Activated naive CD8-positive, alpha-beta T cell treated with anti-CD3 and anti-CD28 coated beads, Interleukin-2, amount 50 U/mL, for 24 hours (primary cell): ENCODE results near the gene TSR3.
A peak's percentile ranks its signal among the peaks of the same experiment; 100 is the strongest.

Experiments used
- ATAC-seq: fragments of 150-1000 bp; cut with Tn5 transposase; one replicate; pipeline ENCODE4 v1.10.0; 2021
- DNase-seq: peaks from one replicate; pipeline ENCODE4 v3.0.0; 2021
- H3K27ac Mint-ChIP-seq: one replicate; pipeline ENCODE4 v1.8.0; 2021; ENCODE audit warnings: mild to moderate bottlenecking, mixed read lengths
- H3K27me3 Mint-ChIP-seq: one replicate; pipeline ENCODE4 v1.8.0; 2021; ENCODE audit warnings: mixed read lengths
- H3K36me3 Mint-ChIP-seq: one replicate; pipeline ENCODE4 v1.8.0; 2021; ENCODE audit warnings: low read depth, mixed read lengths
- H3K4me1 Mint-ChIP-seq: one replicate; pipeline ENCODE4 v1.8.0; 2021; ENCODE audit warnings: mixed read lengths
- H3K4me3 Mint-ChIP-seq: one replicate; pipeline ENCODE4 v1.8.0; 2021; ENCODE audit warnings: mild to moderate bottlenecking, moderate library complexity, mixed read lengths
- H3K9me3 Mint-ChIP-seq: one replicate; pipeline ENCODE4 v1.8.0; 2021; ENCODE audit warnings: mixed read lengths

Gene TSR3

GRCh38 chr16:1309888-1310831 lies 41.5 kb downstream of the TSR3 start:
- peak; percentile 66 for DNase-seq
- ATAC-seq: no peak
- peaks cover 19% of the 10 kb centered on the region for H3K36me3 Mint-ChIP-seq
- peak overlapping the region; percentile 99 for H3K4me3 Mint-ChIP-seq
- peaks cover 55% of the 10 kb centered on the region for H3K4me1 Mint-ChIP-seq
- H3K27ac Mint-ChIP-seq: peak overlapping the region; percentile 98
- H3K27me3 Mint-ChIP-seq: no peaks in the 10 kb centered on the region
- no peaks in the 10 kb centered on the region for H3K9me3 Mint-ChIP-seq

GRCh38 chr16:1308977-1309885 lies 42.4 kb downstream of the TSR3 start, which contains the start of gene UBE2I:
UBE2I (plus strand) TSS chr16:1309636; CDS start chr16:1314031, 4,395 bp downstream.
- Mint-ChIP-seq H3K9me3 (no peaks in the 10 kb centered on the region), H3K4me3 (peak within 1 kb of the TSS; percentile 99), H3K27ac (peak within 1 kb of the TSS; percentile 99), H3K27me3 (no peaks in the 10 kb centered on the region), H3K4me1 (peaks cover 63% of the 10 kb centered on the region), H3K36me3 (peaks cover 15% of the 10 kb centered on the region)
- ATAC-seq (peak; percentile 66), DNase-seq (peak; percentile 98)

DNA sequence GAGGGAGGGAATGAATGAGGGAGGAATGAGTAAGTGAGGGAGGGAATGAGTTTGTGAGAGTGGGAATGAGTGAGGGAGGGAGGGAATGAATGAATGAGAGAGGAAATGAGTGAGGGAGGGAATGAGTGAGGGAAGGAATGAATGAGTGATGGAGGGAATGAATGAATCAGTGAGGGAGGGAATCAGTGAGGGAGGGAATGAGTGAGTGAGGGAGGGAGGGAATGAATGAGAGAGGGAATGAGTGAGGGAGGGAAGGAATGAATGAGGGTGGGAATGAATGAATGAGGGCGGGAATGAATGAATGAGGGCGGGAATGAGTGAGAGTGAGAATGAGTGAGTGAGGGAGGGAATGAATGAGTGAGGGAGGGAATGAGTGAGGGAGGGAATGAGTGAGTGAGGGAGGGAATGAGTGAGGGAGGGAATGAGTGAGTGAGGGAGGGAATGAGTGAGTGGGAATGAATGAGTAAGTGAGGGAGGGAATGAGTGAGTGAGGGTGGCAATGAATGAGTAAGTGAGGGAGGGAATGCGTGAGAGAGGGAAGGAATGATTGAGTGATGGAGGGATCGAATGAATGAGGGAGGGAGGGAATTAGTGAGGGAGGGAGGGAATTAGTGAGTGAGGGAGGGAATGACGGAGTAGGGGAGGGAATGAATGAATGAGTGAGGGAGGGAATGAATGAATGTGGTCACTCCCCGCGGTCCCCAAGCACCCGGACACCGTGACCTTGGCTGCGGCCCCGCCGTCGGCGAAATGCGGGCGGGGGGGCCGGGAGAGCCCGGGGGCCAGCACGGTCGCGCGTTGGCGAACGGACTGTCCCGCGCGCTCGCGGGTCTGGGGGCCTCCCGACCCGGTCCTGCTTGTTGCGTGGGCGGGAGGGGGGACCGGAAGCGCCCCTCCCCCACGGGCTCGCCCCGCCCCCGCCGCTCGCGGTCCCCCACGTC lies 43.4 kb downstream of the TSR3 start:
- H3K4me1 Mint-ChIP-seq: peaks cover 71% of the 10 kb centered on the region
- ATAC-seq (peak; percentile 2), DNase-seq (no peak)
- H3K36me3 Mint-ChIP-seq: peaks cover 12% of the 10 kb centered on the region
- H3K9me3 Mint-ChIP-seq: no peaks in the 10 kb centered on the region
- no peaks in the 10 kb centered on the region for H3K27me3 Mint-ChIP-seq
- peak overlapping the region; percentile 99 for H3K27ac Mint-ChIP-seq
- peak overlapping the region; percentile 82 for H3K4me3 Mint-ChIP-seq

GRCh38 chr16:1306334-1306733 lies 45.3 kb downstream of the TSR3 start:
- H3K4me1 Mint-ChIP-seq: peaks cover 63% of the 10 kb centered on the region
- DNase-seq (no peak), ATAC-seq (no peak)
- H3K27ac Mint-ChIP-seq: peak overlapping the region; percentile 70
- H3K36me3 Mint-ChIP-seq: peaks cover 12% of the 10 kb centered on the region
- H3K27me3 Mint-ChIP-seq: no peaks in the 10 kb centered on the region
- H3K4me3 Mint-ChIP-seq: no peak overlapping the region
- no peaks in the 10 kb centered on the region for H3K9me3 Mint-ChIP-seq

DNA sequence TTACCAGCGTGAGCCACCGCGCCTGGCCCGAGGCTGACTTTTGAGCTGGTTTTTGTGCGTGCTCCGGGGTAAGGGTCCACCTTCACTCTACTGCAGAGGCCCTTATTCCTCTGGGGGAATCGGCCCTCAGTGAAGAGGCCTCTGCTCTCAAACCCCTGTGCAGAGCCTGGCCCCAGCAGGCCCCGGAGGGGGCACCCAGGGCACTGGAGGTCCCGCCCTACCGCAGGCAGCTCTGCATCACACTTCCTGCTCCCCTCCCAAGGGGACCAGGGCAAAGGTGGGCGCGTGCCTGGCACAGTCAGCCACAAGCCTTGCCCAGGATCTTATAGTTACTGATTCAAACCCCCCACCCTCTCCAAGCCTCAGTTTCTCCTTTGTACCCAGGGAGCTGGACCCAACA lies 45.9 kb downstream of the TSR3 start:
- Mint-ChIP-seq H3K27ac (peak overlapping the region; percentile 70), H3K27me3 (no peaks in the 10 kb centered on the region)
- peak; percentile 44 for DNase-seq

GRCh38 chr16:1301562-1301961 lies 50.1 kb downstream of the TSR3 start:
- ATAC-seq: no peak
- H3K9me3 Mint-ChIP-seq: no peaks in the 10 kb centered on the region
- no peak overlapping the region for H3K27ac Mint-ChIP-seq
- DNase-seq: no peak
- no peak overlapping the region for H3K4me3 Mint-ChIP-seq
- H3K4me1 Mint-ChIP-seq: peaks cover 50% of the 10 kb centered on the region
- H3K27me3 Mint-ChIP-seq: peaks cover 6% of the 10 kb centered on the region
- no peaks in the 10 kb centered on the region for H3K36me3 Mint-ChIP-seq

More for the DNA sequence above, 45.9 kb downstream of the TSR3 start:
- Mint-ChIP-seq H3K4me3 (no peak overlapping the region), H3K9me3 (no peaks in the 10 kb centered on the region), H3K36me3 (peaks cover 8% of the 10 kb centered on the region), H3K4me1 (peaks cover 59% of the 10 kb centered on the region)
- ATAC-seq: no peak

- H3K4me1 Mint-ChIP-seq: peaks cover 44% of the 10 kb centered on the region
- no peak overlapping the region for H3K4me3 Mint-ChIP-seq
- H3K27me3 Mint-ChIP-seq: peaks cover 6% of the 10 kb centered on the region
- no peak overlapping the region for H3K27ac Mint-ChIP-seq
- ATAC-seq (peak; percentile 29), DNase-seq (peak; percentile 86)
- H3K36me3 Mint-ChIP-seq: no peaks in the 10 kb centered on the region
- H3K9me3 Mint-ChIP-seq: no peaks in the 10 kb centered on the region
Observed at GRCh38 chr16:1300664-1301476, 50.8 kb downstream of the TSR3 start.

DNA sequence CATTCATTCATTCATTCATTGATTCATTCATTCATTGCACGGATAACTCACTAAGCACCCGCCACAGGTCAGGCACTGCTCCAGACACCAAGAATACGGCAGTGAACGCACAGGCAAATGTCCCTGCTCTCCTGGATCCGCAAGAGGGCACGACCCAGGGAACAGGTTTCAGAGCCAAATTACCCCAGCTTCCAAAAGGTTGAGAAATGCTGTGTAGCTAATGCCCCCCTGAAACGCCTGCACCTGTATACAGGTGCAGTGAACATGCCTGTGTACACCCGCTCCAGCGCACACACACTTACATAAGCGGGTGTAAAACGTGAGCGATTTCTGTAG lies 51.8 kb downstream of the TSR3 start:
- ATAC-seq: no peak
- no peaks in the 10 kb centered on the region for H3K36me3 Mint-ChIP-seq

More for the DNA sequence above, 51.8 kb downstream of the TSR3 start:
- Mint-ChIP-seq H3K4me1 (peaks cover 36% of the 10 kb centered on the region), H3K27me3 (peaks cover 11% of the 10 kb centered on the region), H3K9me3 (no peaks in the 10 kb centered on the region), H3K4me3 (no peak overlapping the region), H3K27ac (no peak overlapping the region)
- no peak for DNase-seq
